ENCODE results near the gene PRM3.
A peak's percentile ranks its signal among the peaks of the same experiment; 100 is the strongest.

The PRM3 gene

GRCh38 chr16:11310634-11310977 is 37.2 kb upstream of the PRM3 start:
- H3K4me3 ChIP-seq (ENCODE audit: low read depth, low read length), result no peak overlapping the region
- TF ChIP-seq CTCF (conservative IDR thresholded peaks at IDR 0.05; ENCODE audit: low read depth, low read length), result no peak
- DNase-seq (ENCODE audit: low read depth), result no peak

DNA sequence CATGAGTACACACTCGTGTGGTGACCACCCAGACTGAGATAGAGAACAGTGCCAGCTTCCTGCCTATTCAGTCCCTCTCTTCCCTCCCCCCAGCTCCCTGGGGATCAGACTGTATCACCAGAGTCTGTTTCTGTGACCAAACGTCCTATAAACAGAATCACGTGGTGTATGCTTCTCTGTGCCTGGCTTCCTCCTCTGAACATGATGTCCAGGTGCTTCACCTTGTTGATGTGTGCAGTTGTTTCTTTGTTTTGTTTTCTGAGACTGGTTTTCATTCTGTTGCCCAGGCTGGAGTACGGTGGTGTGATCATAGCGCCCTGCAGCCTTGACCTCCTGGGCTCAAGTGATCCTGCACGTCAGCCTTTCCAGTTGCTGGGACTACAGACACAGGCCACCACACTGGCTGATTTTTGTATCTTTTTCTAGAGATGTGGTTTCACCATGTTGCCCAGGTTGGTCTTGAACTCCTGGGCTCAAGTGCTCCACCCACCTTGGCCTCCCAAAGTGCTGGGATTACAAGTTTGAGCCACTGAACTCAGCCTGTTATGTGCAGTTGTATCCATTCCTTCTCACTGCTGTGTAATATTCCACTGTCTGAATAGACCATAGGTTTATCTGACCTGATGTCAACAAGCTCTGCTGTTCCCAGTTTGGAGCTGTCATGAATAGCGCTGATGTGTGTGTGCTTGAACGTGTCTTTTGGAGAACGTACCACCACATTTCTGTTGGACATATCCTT is 36.6 kb upstream of the PRM3 start:
- no peak for TF ChIP-seq CTCF (conservative IDR thresholded peaks at IDR 0.05; ENCODE audit: low read depth, low read length)
- H3K4me3 ChIP-seq (ENCODE audit: low read depth, low read length), result no peak overlapping the region
- no peak for DNase-seq (ENCODE audit: low read depth)

DNA sequence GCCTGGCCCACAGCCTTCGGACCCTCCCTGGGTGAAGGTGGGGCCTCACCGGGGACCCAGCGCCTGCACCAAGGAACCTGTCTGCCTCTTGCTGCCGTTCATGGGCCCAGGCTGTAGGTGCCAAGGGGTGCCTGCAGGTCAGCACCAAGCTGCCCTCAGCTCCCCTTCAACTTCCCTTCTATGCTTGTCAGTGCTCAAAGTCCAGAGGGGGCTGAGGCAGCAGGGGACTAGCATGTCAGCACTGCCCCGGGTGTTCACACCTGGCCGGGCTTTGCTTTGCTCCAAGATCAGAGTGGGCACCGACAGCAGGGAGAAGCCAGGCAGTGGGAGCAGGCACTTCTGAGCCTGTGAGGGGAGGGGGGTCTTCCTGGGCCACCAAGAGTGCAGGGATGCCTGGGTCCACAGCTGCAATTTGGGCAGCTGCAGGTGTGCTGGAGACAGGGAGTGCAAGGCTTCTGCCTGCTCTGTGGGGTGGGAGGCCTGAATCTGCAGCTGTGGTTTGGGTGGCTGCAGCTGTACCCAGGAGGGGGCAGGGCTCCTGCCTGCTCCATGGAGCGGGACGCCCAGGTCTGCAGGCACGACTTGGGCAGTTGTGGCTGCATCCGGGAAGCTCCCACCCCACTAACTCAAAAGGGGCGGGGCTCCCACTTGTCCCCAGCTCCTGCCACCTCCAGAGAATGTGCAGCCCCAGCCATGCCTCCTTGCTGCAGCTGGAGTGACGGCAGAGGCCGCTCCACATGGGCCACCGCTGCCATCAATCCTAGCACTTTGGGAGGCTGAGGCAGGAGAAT is 35.3 kb upstream of the PRM3 start:
- DNase-seq (ENCODE audit: low read depth), result no peak
- no peak overlapping the region for H3K4me3 ChIP-seq (ENCODE audit: low read depth, low read length)
- no peak for TF ChIP-seq CTCF (conservative IDR thresholded peaks at IDR 0.05; ENCODE audit: low read depth, low read length)

GRCh38 chr16:11307639-11308492 is 34.4 kb upstream of the PRM3 start:
- no peak for DNase-seq (ENCODE audit: low read depth)
- no peak for TF ChIP-seq CTCF (conservative IDR thresholded peaks at IDR 0.05; ENCODE audit: low read depth, low read length)
- no peak overlapping the region for H3K4me3 ChIP-seq (ENCODE audit: low read depth, low read length)

DNA sequence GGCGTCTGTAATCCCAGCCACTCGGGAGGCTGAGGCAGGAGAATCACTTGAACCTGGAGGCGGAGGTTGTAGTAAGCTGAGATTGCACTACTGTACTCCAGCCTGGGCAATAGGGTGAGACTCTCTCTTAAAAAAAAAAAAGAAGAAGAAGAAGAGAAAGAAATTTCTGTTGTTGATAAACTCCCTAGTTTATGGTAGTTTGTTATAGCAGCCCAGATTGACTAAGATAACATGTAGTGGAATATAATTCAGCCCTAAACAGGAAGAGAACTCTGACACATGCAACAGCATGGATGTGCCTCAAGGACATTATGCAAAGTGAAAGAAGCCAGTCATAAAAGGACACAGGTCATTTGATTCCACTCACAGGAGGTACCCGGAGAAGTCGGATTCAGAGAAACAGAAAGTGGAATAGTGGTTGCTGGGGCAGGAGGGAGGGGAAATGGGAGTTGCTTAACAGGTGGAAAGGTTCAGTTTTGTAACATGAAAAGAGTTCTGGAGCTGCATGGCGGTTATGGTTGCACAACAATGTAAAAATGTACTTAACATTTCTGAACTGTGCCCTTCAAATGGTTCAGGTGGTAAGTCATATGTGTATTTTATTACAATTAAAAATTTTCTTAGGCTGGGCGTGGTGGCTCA is 33.7 kb upstream of the PRM3 start:
- H3K4me3 ChIP-seq (ENCODE audit: low read depth, low read length), result no peak overlapping the region
- peak; percentile 56 for DNase-seq (ENCODE audit: low read depth)
- no peak for TF ChIP-seq CTCF (conservative IDR thresholded peaks at IDR 0.05; ENCODE audit: low read depth, low read length)

DNA sequence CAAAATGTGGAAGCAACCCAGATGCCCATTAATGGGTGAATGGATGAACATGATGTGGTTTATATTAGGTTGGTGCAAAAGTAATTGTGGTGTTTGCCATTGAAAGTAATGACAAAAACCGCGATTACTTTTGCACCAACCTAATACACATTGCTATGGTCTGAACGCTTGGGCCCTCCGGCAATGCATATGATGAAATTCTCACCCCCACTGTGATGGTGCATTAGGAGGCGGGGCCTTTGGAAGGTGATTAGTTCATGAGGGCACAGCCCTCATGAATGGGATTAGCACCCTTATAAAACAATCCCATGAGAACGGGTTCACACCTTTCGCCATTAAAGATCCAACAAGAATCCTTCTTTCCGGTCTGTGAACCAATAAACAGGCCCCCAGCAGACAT is 33.0 kb upstream of the PRM3 start:
- no peak overlapping the region for H3K4me3 ChIP-seq (ENCODE audit: low read depth, low read length)
- no peak for TF ChIP-seq CTCF (conservative IDR thresholded peaks at IDR 0.05; ENCODE audit: low read depth, low read length)
- DNase-seq (ENCODE audit: low read depth), result no peak
